Immature natural killer cell (primary cell): ENCODE results near the gene KIAA1755. TPM values are rescaled to one million over a fixed set of nuclear protein-coding genes. Genes with fewer than 3 reads are reported as not detected.

ENCODE experiments used
- DNase-seq, 3 donors: peaks; one replicate each; pipeline ENCODE4 v3.0.0; 2022; ENCODE audit warnings: mixed read lengths in 1 of 3
- H3K27ac Mint-ChIP-seq, 6 donors: one replicate each; pipeline ENCODE4 v1.8.0; 2020; ENCODE audit warnings: mixed read lengths in 6 of 6, mild to moderate bottlenecking in 5 of 6, inconsistent platforms in 4 of 6, moderate library complexity in 3 of 6
- H3K27me3 Mint-ChIP-seq, 3 donors: one replicate each; pipeline ENCODE4 v1.8.0; 2020 to 2021; ENCODE audit warnings: low read depth in 3 of 3, mild to moderate bottlenecking in 3 of 3, mixed read lengths in 3 of 3, moderate library complexity in 3 of 3, inconsistent platforms in 1 of 3
- H3K36me3 Mint-ChIP-seq, 3 donors: one replicate each; pipeline ENCODE4 v1.8.0; 2020; ENCODE audit warnings: mixed read lengths in 3 of 3, inconsistent platforms in 2 of 3, mild to moderate bottlenecking in 2 of 3
- H3K4me1 Mint-ChIP-seq, 2 donors: one replicate each; pipeline ENCODE4 v1.8.0; 2020; ENCODE audit warnings: inconsistent platforms in 2 of 2, mild to moderate bottlenecking in 2 of 2, mixed read lengths in 2 of 2, moderate library complexity in 1 of 2
- H3K4me3 Mint-ChIP-seq, 5 donors: one replicate each; pipeline ENCODE4 v1.8.0; 2020; ENCODE audit warnings: mild to moderate bottlenecking in 5 of 5, mixed read lengths in 5 of 5, inconsistent platforms in 3 of 5, moderate library complexity in 3 of 5
- H3K9me3 Mint-ChIP-seq, 6 donors: one replicate each; pipeline ENCODE4 v1.8.0; 2020; ENCODE audit warnings: mild to moderate bottlenecking in 6 of 6, mixed read lengths in 6 of 6, inconsistent platforms in 4 of 6, moderate library complexity in 3 of 6
- polyA plus RNA-seq, 3 donors: library from polyadenylated mRNA; unstranded; fragments of 300-500 nt; fragmentation: Illumina TruSeq; gene quantifications; one replicate each; pipeline ENCODE4 v1.2.3, GENCODE V29; 2021

Gene KIAA1755
- polyA plus RNA-seq, 3 donors from 2014 or later, result not detected

DNA sequence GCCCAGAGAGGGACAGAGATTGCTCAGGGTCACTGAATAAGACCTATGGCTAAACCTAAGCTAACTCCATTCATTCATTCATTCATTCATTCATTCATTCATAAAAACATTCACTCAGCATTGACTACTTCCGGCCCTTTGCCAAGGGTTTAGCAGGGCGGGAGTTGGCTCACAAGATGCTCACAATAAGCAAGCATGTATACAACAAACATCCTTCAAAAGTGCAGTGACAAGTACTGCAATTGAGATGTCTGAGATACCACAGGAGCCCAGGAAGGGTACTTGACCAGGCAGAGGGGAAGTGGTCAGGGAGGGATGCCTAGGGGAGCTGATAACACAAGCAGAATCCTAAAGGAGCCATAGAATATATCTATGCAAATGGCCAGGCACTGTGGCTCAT, 18.2 kb upstream of the KIAA1755 start:
- Mint-ChIP-seq H3K4me1 (no peaks in the 10 kb centered on the region), H3K9me3 (peaks cover 0 to 1% (median 0%) of the 10 kb centered on the region in 6 donors), H3K27ac (no peak overlapping the region), H3K36me3 (no peaks in the 10 kb centered on the region), H3K27me3 (peaks cover 0 to 11% (median 0%) of the 10 kb centered on the region in 3 donors), H3K4me3 (no peak overlapping the region)
- DNase-seq, result no peak

DNA sequence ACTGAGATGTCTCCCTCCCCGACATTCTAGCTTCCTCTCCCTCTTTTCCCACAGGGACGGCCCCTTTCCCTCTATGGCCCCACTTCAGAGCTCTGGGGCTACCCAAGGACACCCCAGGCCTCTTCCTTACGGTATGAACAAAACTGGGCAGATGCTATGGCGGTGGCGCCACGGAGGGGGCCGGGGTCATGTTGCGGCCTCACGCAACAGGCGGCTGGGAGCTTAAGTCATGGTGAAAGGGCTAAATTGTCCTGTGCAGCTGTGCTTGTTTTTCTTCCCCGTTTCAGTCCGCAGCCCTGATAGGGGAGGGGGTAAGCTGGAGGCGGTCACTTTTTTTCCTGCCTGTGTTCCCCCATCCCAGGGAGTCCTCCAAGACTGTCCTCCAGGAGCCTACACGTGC, 17.6 kb upstream of the KIAA1755 start:
- Mint-ChIP-seq H3K27me3 (peaks cover 0 to 9% (median 0%) of the 10 kb centered on the region in 3 donors), H3K36me3 (no peaks in the 10 kb centered on the region), H3K9me3 (peaks cover 0 to 1% (median 0%) of the 10 kb centered on the region in 6 donors), H3K4me3 (no peak overlapping the region), H3K27ac (no peak overlapping the region), H3K4me1 (no peaks in the 10 kb centered on the region)
- DNase-seq, result no peak

DNA sequence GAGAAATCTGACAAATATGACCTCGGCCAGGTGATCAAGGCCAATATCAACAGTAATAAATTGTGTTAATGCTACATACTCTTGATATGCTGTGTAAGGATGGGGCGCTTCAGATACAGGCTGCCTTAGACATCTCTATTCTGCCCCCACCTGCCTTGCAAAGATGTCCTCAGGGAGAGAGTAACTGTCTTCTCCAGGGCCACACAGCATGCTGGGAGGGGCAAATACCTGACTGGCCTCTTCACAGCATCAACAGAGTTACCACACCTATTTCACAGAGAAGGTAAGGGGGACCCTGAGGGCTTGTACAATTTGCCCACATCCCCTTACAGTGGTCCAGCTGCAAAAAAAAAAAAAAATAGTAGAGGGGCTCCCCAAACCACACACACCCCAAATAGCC, 17.2 kb upstream of the KIAA1755 start:
- Mint-ChIP-seq H3K4me3 (no peak overlapping the region), H3K27ac (no peak overlapping the region), H3K9me3 (peaks cover 0 to 1% (median 0%) of the 10 kb centered on the region in 6 donors), H3K4me1 (no peaks in the 10 kb centered on the region), H3K36me3 (no peaks in the 10 kb centered on the region), H3K27me3 (peaks cover 0 to 8% (median 3%) of the 10 kb centered on the region in 3 donors)
- DNase-seq, result no peak

DNA sequence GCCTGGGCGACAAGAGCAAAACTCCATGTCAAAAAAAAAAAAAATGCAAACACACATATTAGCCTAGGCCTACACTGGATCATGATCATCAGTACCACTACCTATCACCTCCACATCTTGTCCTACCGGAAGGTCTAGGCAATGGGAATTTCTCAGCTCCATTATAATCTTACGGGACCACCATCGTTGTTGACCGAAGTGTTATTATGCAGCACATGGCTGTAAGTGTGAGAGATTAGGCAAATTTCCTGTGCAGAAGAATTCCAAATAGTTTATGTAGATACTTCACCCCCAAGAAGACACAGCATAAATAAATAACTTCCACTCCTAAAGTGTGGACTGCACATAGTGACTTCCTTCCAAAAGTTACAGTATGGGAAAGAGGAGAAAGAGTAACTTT, 16.8 kb upstream of the KIAA1755 start:
- Mint-ChIP-seq H3K4me1 (no peaks in the 10 kb centered on the region), H3K4me3 (no peak overlapping the region), H3K27me3 (peaks cover 0 to 8% (median 5%) of the 10 kb centered on the region in 3 donors), H3K9me3 (peaks cover 0 to 1% (median 0%) of the 10 kb centered on the region in 6 donors), H3K36me3 (no peaks in the 10 kb centered on the region), H3K27ac (no peak overlapping the region)
- DNase-seq, result no peak

DNA sequence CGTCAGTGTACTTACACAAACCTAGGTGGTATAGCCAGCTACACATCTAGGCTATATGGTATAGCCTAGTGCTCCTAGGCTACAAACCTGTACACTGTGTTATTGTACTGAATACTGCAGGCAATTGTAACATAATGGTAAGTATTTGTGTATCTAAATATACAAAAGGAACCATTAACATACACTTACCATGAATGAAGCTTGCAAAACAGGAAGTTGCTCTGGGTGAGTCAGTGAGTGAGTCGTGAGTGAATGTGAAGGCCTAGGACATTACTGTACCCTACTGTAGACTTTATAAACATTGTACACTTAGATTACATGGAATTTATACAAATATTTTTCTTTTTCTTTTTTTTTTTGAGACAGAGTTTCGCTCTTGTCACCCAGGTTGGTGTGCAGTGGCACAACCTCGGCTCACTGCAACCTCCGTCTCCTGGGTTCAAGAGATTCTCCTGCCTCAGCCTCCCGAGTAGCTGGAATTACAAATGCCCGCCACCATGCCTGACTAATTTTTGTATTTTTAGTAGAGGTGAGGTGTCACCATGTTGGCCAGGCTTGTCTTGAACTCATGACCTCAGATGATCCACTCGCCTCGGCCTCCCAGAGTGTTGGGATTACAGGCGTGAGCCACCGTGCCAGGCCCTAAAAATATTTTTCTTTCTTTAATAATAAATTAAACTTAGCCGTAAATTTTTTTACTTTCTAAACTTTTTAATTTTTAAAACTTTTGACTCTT, 15.4 kb upstream of the KIAA1755 start:
- no peaks in the 10 kb centered on the region for H3K4me1 Mint-ChIP-seq
- peaks cover 0 to 8% (median 5%) of the 10 kb centered on the region in 3 donors for H3K27me3 Mint-ChIP-seq
- H3K36me3 Mint-ChIP-seq, result no peaks in the 10 kb centered on the region
- no peak overlapping the region for H3K4me3 Mint-ChIP-seq
- DNase-seq, result no peak
- no peak overlapping the region for H3K27ac Mint-ChIP-seq
- peaks cover 0 to 1% (median 0%) of the 10 kb centered on the region in 6 donors for H3K9me3 Mint-ChIP-seq

DNA sequence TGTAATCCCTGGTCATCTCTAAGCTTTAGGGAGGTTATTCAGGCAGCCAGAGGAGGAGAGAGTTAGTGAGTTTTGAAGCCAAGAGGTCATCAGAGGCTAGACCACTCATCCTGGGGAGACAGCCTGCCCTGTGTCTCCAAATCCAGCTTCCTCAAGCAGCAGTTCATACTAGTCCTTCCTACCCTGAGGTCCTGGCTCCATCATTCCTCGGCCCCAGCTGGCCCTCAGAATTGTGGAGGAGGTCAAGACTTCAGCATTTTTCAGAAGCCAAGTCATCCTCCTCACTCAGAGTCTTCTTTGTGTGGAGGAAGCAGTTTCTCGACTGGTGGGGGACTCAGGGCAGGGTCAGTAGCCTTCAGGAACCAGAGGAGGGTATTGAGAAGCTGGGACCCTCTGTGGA, 12.4 kb upstream of the KIAA1755 start:
- Mint-ChIP-seq H3K27me3 (peaks cover 5 to 10% (median 5%) of the 10 kb centered on the region in 3 donors), H3K9me3 (no peaks in the 10 kb centered on the region), H3K36me3 (no peaks in the 10 kb centered on the region), H3K4me3 (no peak overlapping the region), H3K27ac (no peak overlapping the region), H3K4me1 (no peaks in the 10 kb centered on the region)
- no peak for DNase-seq

DNA sequence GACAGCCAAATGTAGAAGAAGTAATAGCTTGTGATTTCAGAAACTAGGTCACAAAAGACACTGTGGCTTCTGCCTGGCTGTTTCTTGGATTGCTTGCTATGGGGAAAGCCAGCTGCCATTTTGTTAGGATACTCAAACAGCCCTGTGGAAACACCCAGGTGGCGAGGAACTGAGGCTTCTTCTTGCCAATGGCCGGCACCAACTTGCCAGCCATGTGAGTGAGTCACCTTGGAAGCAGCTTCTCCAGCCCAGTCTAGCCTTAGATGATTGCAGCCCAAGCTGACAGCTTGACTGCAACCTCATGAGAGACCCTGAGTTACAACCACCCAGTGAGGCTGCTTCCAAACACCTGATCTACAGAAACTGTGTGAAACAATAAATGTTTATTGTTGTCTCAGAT, 11.9 kb upstream of the KIAA1755 start:
- Mint-ChIP-seq H3K27ac (no peak overlapping the region), H3K9me3 (no peaks in the 10 kb centered on the region), H3K36me3 (no peaks in the 10 kb centered on the region), H3K27me3 (peaks cover 5 to 10% (median 5%) of the 10 kb centered on the region in 3 donors), H3K4me3 (no peak overlapping the region), H3K4me1 (no peaks in the 10 kb centered on the region)
- DNase-seq, result no peak

DNA sequence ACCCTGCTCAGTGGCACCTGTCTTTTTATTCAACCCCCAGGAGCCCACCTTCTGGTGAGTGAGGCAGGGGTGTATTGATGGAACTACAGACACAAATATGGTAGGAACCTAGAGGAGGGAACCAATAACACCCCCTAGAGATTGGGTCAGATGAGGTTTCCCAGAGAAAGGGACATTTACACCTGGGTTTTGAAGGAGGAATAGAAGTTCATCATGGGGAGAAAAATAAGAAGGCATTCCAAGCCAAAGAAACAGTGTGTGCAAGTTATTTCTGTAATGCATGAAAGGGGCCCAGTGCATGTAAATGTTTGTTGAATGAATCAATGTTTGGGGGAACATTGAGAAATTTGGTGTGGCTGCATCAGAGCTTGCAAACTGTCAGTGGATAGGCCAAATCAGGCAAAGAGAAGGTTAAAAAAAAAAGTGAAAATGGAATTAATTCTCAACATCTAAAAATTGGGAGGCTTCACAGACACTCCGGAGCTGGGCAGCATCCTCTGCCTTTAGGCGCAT, 11.1 kb upstream of the KIAA1755 start:
- Mint-ChIP-seq H3K4me1 (no peaks in the 10 kb centered on the region), H3K9me3 (no peaks in the 10 kb centered on the region), H3K4me3 (no peak overlapping the region), H3K27ac (no peak overlapping the region), H3K27me3 (peaks cover 5 to 11% (median 7%) of the 10 kb centered on the region in 3 donors), H3K36me3 (no peaks in the 10 kb centered on the region)
- DNase-seq, result no peak

DNA sequence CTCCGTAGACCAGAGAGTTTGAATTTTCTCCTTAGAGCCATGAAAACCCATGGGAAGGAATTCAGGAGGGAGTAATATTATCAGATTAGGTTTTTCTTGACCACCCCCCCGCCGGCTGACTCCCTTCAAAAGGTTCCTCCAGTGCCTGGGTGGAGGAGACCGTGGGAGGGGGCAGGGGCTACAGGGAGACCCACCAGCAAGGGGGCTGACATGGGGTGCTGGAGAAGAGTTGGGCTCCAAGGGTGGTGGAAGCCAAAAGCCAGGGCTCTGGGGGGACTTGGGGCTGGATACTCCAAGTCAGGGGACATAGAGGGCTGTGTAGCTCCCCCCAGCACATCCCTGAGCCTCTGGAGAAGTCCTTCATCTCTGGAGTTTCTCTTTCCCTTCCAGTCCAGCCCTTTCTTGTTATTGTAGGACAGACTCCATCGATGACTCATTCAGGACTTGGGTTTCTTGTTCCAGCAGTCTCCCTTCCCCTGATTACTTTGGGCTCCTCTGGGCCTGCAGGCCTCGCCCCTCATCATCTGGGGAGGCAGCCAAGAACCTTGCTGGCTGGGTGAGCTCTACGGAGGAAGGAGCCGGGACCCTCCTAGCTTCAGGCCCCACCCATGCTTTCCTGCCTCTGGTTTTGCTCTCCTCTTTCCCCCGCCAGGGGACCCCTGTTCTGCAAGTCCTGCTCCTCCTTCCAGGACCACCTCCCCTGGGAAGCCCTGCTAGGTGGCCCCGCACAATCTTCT, 10.5 kb upstream of the KIAA1755 start:
- H3K4me3 Mint-ChIP-seq, result no peak overlapping the region
- H3K27me3 Mint-ChIP-seq, result peaks cover 5 to 10% (median 7%) of the 10 kb centered on the region in 3 donors
- DNase-seq, result no peak
- no peaks in the 10 kb centered on the region for H3K9me3 Mint-ChIP-seq
- no peak overlapping the region for H3K27ac Mint-ChIP-seq
- no peaks in the 10 kb centered on the region for H3K4me1 Mint-ChIP-seq
- H3K36me3 Mint-ChIP-seq, result no peaks in the 10 kb centered on the region

DNA sequence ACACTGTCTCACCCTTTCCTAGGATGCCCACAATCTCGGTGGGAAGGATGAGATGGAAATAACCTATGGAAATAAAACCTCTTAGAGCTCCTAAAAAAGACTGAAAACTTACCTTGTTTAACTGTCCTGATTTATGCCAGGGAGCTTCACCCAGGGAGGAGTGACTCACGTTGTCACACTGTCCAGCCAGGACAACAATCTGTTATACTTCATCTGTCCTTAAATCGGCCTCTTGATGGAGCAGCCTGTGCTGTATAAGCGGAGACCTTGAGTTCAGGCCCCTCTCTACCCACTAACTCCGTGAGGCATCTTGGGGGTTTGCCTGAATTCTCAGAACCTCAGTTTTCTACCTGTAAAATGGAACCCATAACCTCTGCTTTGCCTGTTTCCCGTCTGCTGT, 9.2 kb upstream of the KIAA1755 start:
- Mint-ChIP-seq H3K4me3 (no peak overlapping the region), H3K9me3 (no peaks in the 10 kb centered on the region), H3K36me3 (no peaks in the 10 kb centered on the region), H3K4me1 (no peaks in the 10 kb centered on the region), H3K27ac (no peak overlapping the region), H3K27me3 (peaks cover 5 to 9% (median 7%) of the 10 kb centered on the region in 3 donors)
- no peak for DNase-seq

DNA sequence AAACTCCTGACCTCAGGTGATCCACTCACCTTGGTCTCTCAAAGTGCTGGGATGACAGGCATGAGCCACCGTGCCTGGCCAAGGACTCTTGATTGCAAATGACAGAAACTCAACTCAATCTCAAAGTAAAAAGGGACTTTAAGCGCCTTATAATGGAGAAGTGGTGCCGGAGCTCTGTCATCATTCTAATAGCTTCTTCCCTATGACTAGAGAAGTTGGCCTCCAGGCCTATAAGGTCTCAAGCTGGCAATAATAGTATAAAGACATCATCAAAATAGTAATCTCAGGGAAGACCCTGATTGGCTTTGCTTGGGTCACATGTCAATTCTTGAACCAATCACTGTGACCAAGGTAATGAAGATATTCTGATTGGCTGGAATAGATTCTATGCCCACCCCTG, 8.5 kb upstream of the KIAA1755 start:
- H3K4me1 Mint-ChIP-seq, result no peaks in the 10 kb centered on the region
- no peaks in the 10 kb centered on the region for H3K36me3 Mint-ChIP-seq
- H3K27ac Mint-ChIP-seq, result no peak overlapping the region
- no peak overlapping the region for H3K4me3 Mint-ChIP-seq
- no peaks in the 10 kb centered on the region for H3K9me3 Mint-ChIP-seq
- DNase-seq, result no peak
- H3K27me3 Mint-ChIP-seq, result peaks cover 5 to 7% (median 7%) of the 10 kb centered on the region in 3 donors

DNA sequence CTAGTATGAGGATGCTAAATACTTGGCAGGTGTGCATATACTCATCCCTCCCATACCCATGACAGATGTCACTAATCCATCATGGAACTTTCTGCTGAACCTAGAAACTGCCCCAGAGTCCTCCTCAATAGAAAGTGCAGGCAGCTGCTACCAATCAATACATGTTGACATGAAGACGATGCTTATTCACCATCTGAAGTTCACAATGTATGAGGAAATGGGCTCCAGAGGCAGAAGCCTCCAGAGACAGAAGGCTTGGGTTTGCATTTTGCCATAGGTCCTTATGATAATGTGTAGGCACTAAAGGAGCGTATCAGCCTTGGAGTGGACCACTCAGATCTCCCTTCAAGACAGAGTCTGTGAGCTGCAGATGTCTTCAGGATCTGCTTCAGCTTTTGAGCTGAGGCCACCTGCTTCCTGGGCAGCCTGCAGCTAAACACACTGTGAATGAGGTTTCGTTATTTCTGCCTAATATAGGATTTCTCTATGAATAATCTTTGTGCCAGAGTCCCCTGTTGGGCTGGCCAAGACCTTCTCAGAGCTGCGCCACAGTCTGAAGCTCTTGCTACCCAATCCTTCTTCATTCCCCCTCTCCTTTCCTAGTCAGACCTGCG, 7.5 kb upstream of the KIAA1755 start:
- Mint-ChIP-seq H3K27me3 (peaks cover 5 to 7% (median 7%) of the 10 kb centered on the region in 3 donors), H3K4me1 (no peaks in the 10 kb centered on the region), H3K27ac (no peak overlapping the region), H3K4me3 (no peak overlapping the region), H3K9me3 (no peaks in the 10 kb centered on the region), H3K36me3 (no peaks in the 10 kb centered on the region)
- no peak for DNase-seq

DNA sequence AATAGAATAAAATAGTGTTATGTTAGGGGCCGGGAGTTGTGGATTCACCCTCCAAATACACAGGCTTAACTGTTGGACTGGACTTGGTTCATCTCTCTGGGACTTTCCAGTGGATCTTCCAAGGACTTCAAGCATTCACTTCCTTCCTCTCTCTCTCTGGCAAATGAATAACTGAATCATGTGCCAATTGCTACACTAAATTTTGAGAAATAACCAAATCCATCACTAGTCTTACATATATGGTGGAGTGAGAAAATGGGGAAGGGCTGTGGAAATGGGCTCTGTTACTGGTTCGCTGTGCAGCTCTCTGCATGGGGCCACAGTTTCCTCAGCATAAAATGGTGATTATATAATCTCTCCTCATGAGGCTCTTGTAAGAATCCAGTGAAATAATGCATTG, 6.8 kb upstream of the KIAA1755 start:
- Mint-ChIP-seq H3K9me3 (no peaks in the 10 kb centered on the region), H3K27me3 (peaks cover 2 to 7% (median 5%) of the 10 kb centered on the region in 3 donors), H3K4me3 (no peak overlapping the region), H3K4me1 (no peaks in the 10 kb centered on the region), H3K27ac (no peak overlapping the region), H3K36me3 (no peaks in the 10 kb centered on the region)
- no peak for DNase-seq

DNA sequence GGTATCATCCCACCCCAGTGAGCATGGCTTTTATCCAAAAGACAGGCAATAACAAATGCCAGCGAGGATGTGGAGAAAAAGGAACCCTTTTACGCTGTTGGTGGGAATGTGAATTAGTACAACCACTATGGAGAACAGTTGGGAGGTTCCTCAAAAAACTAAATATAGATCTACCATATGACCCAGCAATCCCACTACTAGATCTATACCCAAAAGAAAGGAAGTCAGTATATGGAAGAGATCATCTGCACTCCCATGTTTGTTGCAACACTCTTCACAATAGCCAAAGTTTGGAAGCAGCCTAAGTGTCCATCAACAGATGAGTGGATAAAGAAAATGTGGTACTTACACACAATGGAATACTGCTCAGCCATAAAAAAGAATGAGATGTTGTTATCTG, 5.9 kb upstream of the KIAA1755 start:
- no peaks in the 10 kb centered on the region for H3K4me1 Mint-ChIP-seq
- no peak overlapping the region for H3K27ac Mint-ChIP-seq
- no peak for DNase-seq
- no peaks in the 10 kb centered on the region for H3K9me3 Mint-ChIP-seq
- H3K36me3 Mint-ChIP-seq, result no peaks in the 10 kb centered on the region
- H3K4me3 Mint-ChIP-seq, result no peak overlapping the region
- peaks cover 5 to 7% (median 6%) of the 10 kb centered on the region in 3 donors for H3K27me3 Mint-ChIP-seq
